ENCODE data around the gene KSR1. TPM values are rescaled to one million over a fixed set of nuclear protein-coding genes. Genes with fewer than 3 reads are reported as not detected.

KSR1 gene
- total RNA-seq, 1 donor, result 15.5 TPM

- DNase-seq (ENCODE audit: low read depth), result peak; percentile 43
- TF ChIP-seq CTCF (IDR thresholded peaks at IDR 0.05; ENCODE audit: insufficient read depth, low read depth, low read length), result no peak
- no peak overlapping the region for H3K4me3 ChIP-seq (ENCODE audit: low read depth, low read length)
Measured at GRCh38 chr17:27518545-27519521, 62.6 kb downstream of the KSR1 start.

GRCh38 chr17:27519550-27519949 lies 63.3 kb downstream of the KSR1 start:
- no peak for DNase-seq (ENCODE audit: low read depth)
- no peak for TF ChIP-seq CTCF (IDR thresholded peaks at IDR 0.05; ENCODE audit: insufficient read depth, low read depth, low read length)
- no peak overlapping the region for H3K4me3 ChIP-seq (ENCODE audit: low read depth, low read length)

GRCh38 chr17:27520491-27521185 lies 64.4 kb downstream of the KSR1 start:
- DNase-seq (ENCODE audit: low read depth), result no peak
- H3K4me3 ChIP-seq (ENCODE audit: low read depth, low read length), result no peak overlapping the region
- TF ChIP-seq CTCF (IDR thresholded peaks at IDR 0.05; ENCODE audit: insufficient read depth, low read depth, low read length), result no peak

- TF ChIP-seq CTCF (IDR thresholded peaks at IDR 0.05; ENCODE audit: insufficient read depth, low read depth, low read length), result no peak
- no peak overlapping the region for H3K4me3 ChIP-seq (ENCODE audit: low read depth, low read length)
- peak; percentile 90 for DNase-seq (ENCODE audit: low read depth)
Measured at GRCh38 chr17:27521281-27522027, 65.2 kb downstream of the KSR1 start.

GRCh38 chr17:27522028-27522635 lies 65.9 kb downstream of the KSR1 start:
- no peak for TF ChIP-seq CTCF (IDR thresholded peaks at IDR 0.05; ENCODE audit: insufficient read depth, low read depth, low read length)
- DNase-seq (ENCODE audit: low read depth), result peak; percentile 89
- no peak overlapping the region for H3K4me3 ChIP-seq (ENCODE audit: low read depth, low read length)

GRCh38 chr17:27523712-27524111 lies 67.5 kb downstream of the KSR1 start:
- no peak overlapping the region for H3K4me3 ChIP-seq (ENCODE audit: low read depth, low read length)
- TF ChIP-seq CTCF (IDR thresholded peaks at IDR 0.05; ENCODE audit: insufficient read depth, low read depth, low read length), result no peak
- DNase-seq (ENCODE audit: low read depth), result no peak

Data from fibroblast of villous mesenchyme (primary cell).